ENCODE measurements around the gene JMJD8.

DNA sequence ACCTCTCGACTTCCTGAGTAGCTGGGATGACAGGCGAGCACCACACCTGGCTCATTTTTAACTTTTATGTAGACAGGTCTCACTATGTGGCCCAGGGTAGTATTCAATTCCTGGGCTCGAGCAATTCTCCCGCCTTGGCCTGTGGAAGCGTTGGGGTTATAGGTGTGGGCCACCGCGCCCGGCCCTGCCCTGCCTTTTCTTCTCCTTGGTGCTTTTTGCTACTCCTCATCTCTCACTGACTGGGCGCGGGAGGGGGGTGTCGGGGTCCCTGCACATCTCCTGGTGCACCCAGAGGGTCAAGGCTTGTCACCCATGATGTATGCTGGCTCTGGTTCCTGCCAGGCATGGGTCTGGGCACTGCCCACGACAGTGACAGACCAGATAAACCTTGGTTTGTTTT is 39.6 kb downstream of the JMJD8 start:
- TF ChIP-seq, protein P1, sequence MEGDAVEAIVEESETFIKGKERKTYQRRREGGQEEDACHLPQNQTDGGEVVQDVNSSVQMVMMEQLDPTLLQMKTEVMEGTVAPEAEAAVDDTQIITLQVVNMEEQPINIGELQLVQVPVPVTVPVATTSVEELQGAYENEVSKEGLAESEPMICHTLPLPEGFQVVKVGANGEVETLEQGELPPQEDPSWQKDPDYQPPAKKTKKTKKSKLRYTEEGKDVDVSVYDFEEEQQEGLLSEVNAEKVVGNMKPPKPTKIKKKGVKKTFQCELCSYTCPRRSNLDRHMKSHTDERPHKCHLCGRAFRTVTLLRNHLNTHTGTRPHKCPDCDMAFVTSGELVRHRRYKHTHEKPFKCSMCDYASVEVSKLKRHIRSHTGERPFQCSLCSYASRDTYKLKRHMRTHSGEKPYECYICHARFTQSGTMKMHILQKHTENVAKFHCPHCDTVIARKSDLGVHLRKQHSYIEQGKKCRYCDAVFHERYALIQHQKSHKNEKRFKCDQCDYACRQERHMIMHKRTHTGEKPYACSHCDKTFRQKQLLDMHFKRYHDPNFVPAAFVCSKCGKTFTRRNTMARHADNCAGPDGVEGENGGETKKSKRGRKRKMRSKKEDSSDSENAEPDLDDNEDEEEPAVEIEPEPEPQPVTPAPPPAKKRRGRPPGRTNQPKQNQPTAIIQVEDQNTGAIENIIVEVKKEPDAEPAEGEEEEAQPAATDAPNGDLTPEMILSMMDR (IDR thresholded peaks at IDR 0.05) = no peak
- TF ChIP-seq POLR2A (IDR thresholded peaks at IDR 0.05) = no peak

Measured in lower leg skin (tissue), 3 donors.